HEK293 (cell line): ENCODE measurements around the gene DDX56.
A peak's percentile ranks its signal among the peaks of the same experiment; 100 is the strongest.

Experiments used
- CTCF ChIA-PET: fragments of 350-600 bp; formaldehyde crosslinking; extraction: SDS; loops from one replicate; lab custom pipeline; 2021; ENCODE audit warnings: antibody characterized with exemption; lab: Yijun Ruan, JAX
- POLR2A ChIA-PET: fragments of 300-600 bp; formaldehyde crosslinking; extraction: SDS; loops from one replicate; lab custom pipeline; 2020; ENCODE audit warnings: antibody characterized with exemption, inconsistent platforms; lab: Yijun Ruan, JAX
- H3K27ac ChIP-seq: fragments of 200-500 bp; sonication (Bioruptor generic); 2 replicates; pipeline ENCODE4 v1.5.1; 2014; ENCODE audit warnings: low read depth, low read length, control low read depth, inconsistent platforms; ENCODE audit errors: extremely low read depth
- H3K36me3 ChIP-seq, 2 experiments: fragments of 200-500 bp in 1 of 2; sonication (Bioruptor generic) in 1 of 2; 1 replicate in 1 of 2; 2 replicates in 1 of 2; pipeline ENCODE4 v1.5.1; 2014 to 2017; ENCODE audit warnings: inconsistent platforms in 2 of 2, low read length in 2 of 2; ENCODE audit not compliant: control insufficient read depth in 2 of 2, insufficient read depth in 1 of 2
- H3K4me1 ChIP-seq: fragments of 200-500 bp; sonication (Bioruptor generic); 2 replicates; pipeline ENCODE4 v1.5.1; 2014; ENCODE audit warnings: mild to moderate bottlenecking, low read length, inconsistent platforms; ENCODE audit not compliant: control insufficient read depth, insufficient read depth
- H3K4me3 ChIP-seq: 2 replicates; pipeline ENCODE4 v1.5.1; 2011; ENCODE audit warnings: low read depth, mild to moderate bottlenecking, control low read depth, low read length, moderate library complexity
- H3K9me3 ChIP-seq: fragments of 200-500 bp; sonication (Bioruptor generic); 2 replicates; pipeline ENCODE4 v1.5.1; 2014; ENCODE audit warnings: low read depth, low read length, inconsistent platforms; ENCODE audit not compliant: control insufficient read depth, insufficient read depth
- ELK4 ChIP-seq: IDR thresholded peaks from 2 replicates; pipeline ENCODE4 v1.6.1; 2011; ENCODE audit warnings: mild to moderate bottlenecking, low read depth, low read length, borderline replicate concordance
- GFI1B ChIP-seq: fragments of 450-650 bp; formaldehyde crosslinking; IDR thresholded peaks from 2 replicates; pipeline ENCODE4 v1.5.1; 2016; ENCODE audit warnings: missing biosample characterization, missing genetic modification characterization
- HOXA7 ChIP-seq: sonication (generic); formaldehyde crosslinking; IDR thresholded peaks from 2 replicates; pipeline ENCODE4 v1.8.1; 2022; ENCODE audit warnings: missing genetic modification reagents, borderline replicate concordance
- KLF7 ChIP-seq: fragments of 450-650 bp; formaldehyde crosslinking; IDR thresholded peaks from 2 replicates; pipeline ENCODE4 v1.5.1; 2016; ENCODE audit warnings: missing biosample characterization, missing genetic modification characterization, borderline replicate concordance
- ZEB2 ChIP-seq: fragments of 450-650 bp; formaldehyde crosslinking; IDR thresholded peaks from 2 replicates; pipeline ENCODE4 v1.5.1; 2016; ENCODE audit warnings: missing biosample characterization, missing genetic modification characterization
- ZIC2 ChIP-seq: fragments of 450-650 bp; formaldehyde crosslinking; IDR thresholded peaks from 2 replicates; pipeline ENCODE4 v1.5.1; 2016; ENCODE audit warnings: missing biosample characterization, missing genetic modification characterization
- ZNF10 ChIP-seq: fragments of 450-650 bp; formaldehyde crosslinking; IDR thresholded peaks from 2 replicates; pipeline ENCODE4 v1.5.1; 2017; ENCODE audit warnings: missing biosample characterization, missing genetic modification characterization
- ZNF157 ChIP-seq: fragments of 450-650 bp; formaldehyde crosslinking; IDR thresholded peaks from 2 replicates; pipeline ENCODE4 v1.5.1; 2016; ENCODE audit warnings: missing biosample characterization, missing genetic modification characterization
- ZNF248 ChIP-seq: fragments of 450-650 bp; formaldehyde crosslinking; IDR thresholded peaks from 2 replicates; pipeline ENCODE4 v1.5.1; 2017; ENCODE audit warnings: missing biosample characterization, missing genetic modification characterization
- ZNF341 ChIP-seq: fragments of 450-650 bp; formaldehyde crosslinking; IDR thresholded peaks from 2 replicates; pipeline ENCODE4; 2016; ENCODE audit warnings: low read depth, missing biosample characterization, missing genetic modification characterization
- ZNF501 ChIP-seq: fragments of 450-650 bp; formaldehyde crosslinking; IDR thresholded peaks from 2 replicates; pipeline ENCODE4 v1.5.1; 2016; ENCODE audit warnings: missing biosample characterization, missing genetic modification characterization
- ZNF549 ChIP-seq: fragments of 450-650 bp; IDR thresholded peaks from 2 replicates; pipeline ENCODE4 v1.5.1; 2018; ENCODE audit warnings: missing biosample characterization, missing genetic modification characterization, mild to moderate bottlenecking, inconsistent platforms, moderate library complexity
- ZNF610 ChIP-seq: fragments of 450-650 bp; formaldehyde crosslinking; IDR thresholded peaks from 2 replicates; pipeline ENCODE4 v1.5.1; 2016; ENCODE audit warnings: missing biosample characterization, missing genetic modification characterization, borderline replicate concordance
- ZNF623 ChIP-seq: fragments of 450-650 bp; formaldehyde crosslinking; IDR thresholded peaks from 2 replicates; pipeline ENCODE4 v1.5.1; 2016; ENCODE audit warnings: missing biosample characterization, missing genetic modification characterization
- ZNF624 ChIP-seq: fragments of 450-650 bp; formaldehyde crosslinking; IDR thresholded peaks from 2 replicates; pipeline ENCODE4 v1.5.1; 2017; ENCODE audit warnings: missing biosample characterization, missing genetic modification characterization
- ZNF670 ChIP-seq: fragments of 450-650 bp; formaldehyde crosslinking; IDR thresholded peaks from 2 replicates; pipeline ENCODE4 v1.5.1; 2016; ENCODE audit warnings: missing biosample characterization, missing genetic modification characterization, low read depth
- ZNF792 ChIP-seq: fragments of 450-650 bp; formaldehyde crosslinking; IDR thresholded peaks from 2 replicates; pipeline ENCODE4 v1.5.1; 2016; ENCODE audit warnings: missing biosample characterization, missing genetic modification characterization
- TF ChIP-seq, protein P1 (sequence below): fragments of 450-650 bp; formaldehyde crosslinking; IDR thresholded peaks from 2 replicates; pipeline ENCODE4 v1.5.1; 2016; ENCODE audit warnings: missing biosample characterization, missing genetic modification characterization
- TF ChIP-seq, protein P2 (sequence below): fragments of 450-650 bp; formaldehyde crosslinking; IDR thresholded peaks from 2 replicates; pipeline ENCODE4 v1.5.1; 2017; ENCODE audit warnings: missing biosample characterization, missing genetic modification characterization
- TF ChIP-seq, protein P3 (sequence below): fragments of 450-650 bp; IDR thresholded peaks from 2 replicates; pipeline ENCODE4 v1.5.1; 2018; ENCODE audit warnings: missing biosample characterization, mild to moderate bottlenecking, missing genetic modification characterization
- TF ChIP-seq, protein P4 (sequence below): fragments of 450-650 bp; formaldehyde crosslinking; IDR thresholded peaks from 2 replicates; pipeline ENCODE4 v1.5.1; 2017; ENCODE audit warnings: missing biosample characterization, missing genetic modification characterization

The DDX56 gene

GRCh38 chr7:44533301-44534055, 40.2 kb downstream of the DDX56 start:
- Histone ChIP-seq H3K27ac (no peak overlapping the region), H3K36me3 (no peaks in the 10 kb centered on the region), H3K4me1 (no peaks in the 10 kb centered on the region), H3K9me3 (no peaks in the 10 kb centered on the region), H3K4me3 (no peak overlapping the region)
- ChIA-PET POLR2A (no interaction called here), CTCF (interaction anchor here (0.7 to 2.6 kb wide), 15 partner anchors 9 to 90 kb away, joined by 3 to 27 read pairs (median 6); partner anchors contain the start of gene NUDCD3)
- TF ChIP-seq ZNF792 (tag by site-specific recombination) (no peak), HOXA7 (CRISPR knock-in tag) (no peak), ZIC2 (tag by site-specific recombination) (peak; percentile 76), ZNF341 (tag by site-specific recombination) (peak; percentile 54; the same call in 1 of the 2 replicates)

DNA sequence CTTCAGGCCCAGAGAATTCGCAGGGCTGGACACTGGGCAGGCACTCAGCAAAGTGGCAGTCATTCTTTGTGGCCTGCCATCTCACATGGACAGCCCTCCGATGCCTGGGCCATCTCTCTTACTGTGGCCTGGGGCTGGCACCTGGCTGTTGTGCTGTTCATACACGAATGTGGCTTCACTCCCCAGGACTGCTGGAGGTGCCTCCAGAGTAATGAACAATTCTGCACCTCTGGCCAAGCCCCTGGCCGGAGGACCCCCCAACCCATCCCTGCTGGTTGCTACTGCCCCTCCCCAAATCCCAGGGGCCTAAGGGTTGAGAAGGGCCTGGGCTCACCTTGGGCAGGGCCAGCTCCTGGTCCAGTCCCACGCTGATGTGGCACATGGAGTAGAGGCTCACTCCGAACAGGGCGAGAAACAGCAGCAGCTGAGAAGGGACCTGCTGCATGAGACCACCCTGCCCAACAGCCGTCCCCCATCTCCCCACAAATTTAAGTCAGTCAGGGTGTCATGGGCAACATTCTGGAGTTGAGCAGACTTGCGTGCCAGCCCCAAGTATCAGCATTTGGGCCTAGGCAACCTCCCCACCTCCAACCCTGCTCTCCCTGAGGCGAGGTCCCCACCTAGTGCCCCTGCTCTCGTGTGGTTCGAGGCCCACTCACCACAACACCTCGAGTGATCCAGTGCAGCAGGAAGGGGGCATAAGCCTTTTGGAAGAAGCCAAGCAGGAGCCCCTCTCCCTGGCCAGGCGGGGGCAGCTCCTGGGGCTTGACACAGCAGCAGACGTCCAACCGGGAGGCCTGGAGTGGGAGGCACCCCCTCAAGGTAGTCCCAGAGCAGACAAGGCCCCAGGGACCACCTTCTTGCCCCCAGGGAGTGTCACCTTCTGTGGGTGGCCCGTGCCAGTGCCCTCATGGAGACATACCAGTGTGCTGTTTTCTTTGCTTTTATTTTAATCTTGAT, 42.0 kb downstream of the DDX56 start:
- TF ChIP-seq, protein P1, sequence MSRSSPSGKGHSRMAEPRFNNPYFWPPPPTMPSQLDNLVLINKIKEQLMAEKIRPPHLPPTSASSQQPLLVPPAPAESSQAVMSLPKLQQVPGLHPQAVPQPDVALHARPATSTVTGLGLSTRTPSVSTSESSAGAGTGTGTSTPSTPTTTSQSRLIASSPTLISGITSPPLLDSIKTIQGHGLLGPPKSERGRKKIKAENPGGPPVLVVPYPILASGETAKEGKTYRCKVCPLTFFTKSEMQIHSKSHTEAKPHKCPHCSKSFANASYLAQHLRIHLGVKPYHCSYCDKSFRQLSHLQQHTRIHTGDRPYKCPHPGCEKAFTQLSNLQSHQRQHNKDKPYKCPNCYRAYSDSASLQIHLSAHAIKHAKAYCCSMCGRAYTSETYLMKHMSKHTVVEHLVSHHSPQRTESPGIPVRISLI (tag by site-specific recombination) = no peak
- no peak for TF ChIP-seq ZNF670 (tag by site-specific recombination)
- no peak for TF ChIP-seq ZNF501 (tag by site-specific recombination)
- TF ChIP-seq ZNF10 (tag by site-specific recombination) = no peak
- TF ChIP-seq ZNF248 (tag by site-specific recombination) = no peak
- no peak for TF ChIP-seq ELK4
- no peak for TF ChIP-seq ZNF549
- TF ChIP-seq, protein P2, sequence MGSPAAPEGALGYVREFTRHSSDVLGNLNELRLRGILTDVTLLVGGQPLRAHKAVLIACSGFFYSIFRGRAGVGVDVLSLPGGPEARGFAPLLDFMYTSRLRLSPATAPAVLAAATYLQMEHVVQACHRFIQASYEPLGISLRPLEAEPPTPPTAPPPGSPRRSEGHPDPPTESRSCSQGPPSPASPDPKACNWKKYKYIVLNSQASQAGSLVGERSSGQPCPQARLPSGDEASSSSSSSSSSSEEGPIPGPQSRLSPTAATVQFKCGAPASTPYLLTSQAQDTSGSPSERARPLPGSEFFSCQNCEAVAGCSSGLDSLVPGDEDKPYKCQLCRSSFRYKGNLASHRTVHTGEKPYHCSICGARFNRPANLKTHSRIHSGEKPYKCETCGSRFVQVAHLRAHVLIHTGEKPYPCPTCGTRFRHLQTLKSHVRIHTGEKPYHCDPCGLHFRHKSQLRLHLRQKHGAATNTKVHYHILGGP (tag by site-specific recombination) = no peak
- TF ChIP-seq, protein P3, sequence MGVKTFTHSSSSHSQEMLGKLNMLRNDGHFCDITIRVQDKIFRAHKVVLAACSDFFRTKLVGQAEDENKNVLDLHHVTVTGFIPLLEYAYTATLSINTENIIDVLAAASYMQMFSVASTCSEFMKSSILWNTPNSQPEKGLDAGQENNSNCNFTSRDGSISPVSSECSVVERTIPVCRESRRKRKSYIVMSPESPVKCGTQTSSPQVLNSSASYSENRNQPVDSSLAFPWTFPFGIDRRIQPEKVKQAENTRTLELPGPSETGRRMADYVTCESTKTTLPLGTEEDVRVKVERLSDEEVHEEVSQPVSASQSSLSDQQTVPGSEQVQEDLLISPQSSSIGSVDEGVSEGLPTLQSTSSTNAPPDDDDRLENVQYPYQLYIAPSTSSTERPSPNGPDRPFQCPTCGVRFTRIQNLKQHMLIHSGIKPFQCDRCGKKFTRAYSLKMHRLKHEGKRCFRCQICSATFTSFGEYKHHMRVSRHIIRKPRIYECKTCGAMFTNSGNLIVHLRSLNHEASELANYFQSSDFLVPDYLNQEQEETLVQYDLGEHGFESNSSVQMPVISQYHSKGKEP (tag by site-specific recombination) = no peak
- TF ChIP-seq KLF7 (tag by site-specific recombination) = no peak
- TF ChIP-seq, protein P4, sequence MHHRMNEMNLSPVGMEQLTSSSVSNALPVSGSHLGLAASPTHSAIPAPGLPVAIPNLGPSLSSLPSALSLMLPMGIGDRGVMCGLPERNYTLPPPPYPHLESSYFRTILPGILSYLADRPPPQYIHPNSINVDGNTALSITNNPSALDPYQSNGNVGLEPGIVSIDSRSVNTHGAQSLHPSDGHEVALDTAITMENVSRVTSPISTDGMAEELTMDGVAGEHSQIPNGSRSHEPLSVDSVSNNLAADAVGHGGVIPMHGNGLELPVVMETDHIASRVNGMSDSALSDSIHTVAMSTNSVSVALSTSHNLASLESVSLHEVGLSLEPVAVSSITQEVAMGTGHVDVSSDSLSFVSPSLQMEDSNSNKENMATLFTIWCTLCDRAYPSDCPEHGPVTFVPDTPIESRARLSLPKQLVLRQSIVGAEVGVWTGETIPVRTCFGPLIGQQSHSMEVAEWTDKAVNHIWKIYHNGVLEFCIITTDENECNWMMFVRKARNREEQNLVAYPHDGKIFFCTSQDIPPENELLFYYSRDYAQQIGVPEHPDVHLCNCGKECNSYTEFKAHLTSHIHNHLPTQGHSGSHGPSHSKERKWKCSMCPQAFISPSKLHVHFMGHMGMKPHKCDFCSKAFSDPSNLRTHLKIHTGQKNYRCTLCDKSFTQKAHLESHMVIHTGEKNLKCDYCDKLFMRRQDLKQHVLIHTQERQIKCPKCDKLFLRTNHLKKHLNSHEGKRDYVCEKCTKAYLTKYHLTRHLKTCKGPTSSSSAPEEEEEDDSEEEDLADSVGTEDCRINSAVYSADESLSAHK (tag by site-specific recombination) = no peak
- TF ChIP-seq ZEB2 (tag by site-specific recombination) = no peak
- no peak for TF ChIP-seq ZNF624 (tag by site-specific recombination)
- TF ChIP-seq HOXA7 (CRISPR knock-in tag) = no peak
- no peak for TF ChIP-seq ZNF623 (tag by site-specific recombination)
- TF ChIP-seq ZNF157 (tag by site-specific recombination) = no peak
- TF ChIP-seq ZNF610 (tag by site-specific recombination) = no peak
- TF ChIP-seq GFI1B (tag by site-specific recombination) = no peak
- Histone ChIP-seq H3K4me3 (no peak overlapping the region), H3K36me3 (no peaks in the 10 kb centered on the region), H3K4me1 (no peaks in the 10 kb centered on the region), H3K27ac (no peak overlapping the region), H3K9me3 (no peaks in the 10 kb centered on the region)
- CTCF ChIA-PET = interaction anchor here (0.7 kb wide), 1 partner anchor 212 kb away, joined by 4 read pairs; no protein-coding TSS in a partner anchor
- POLR2A ChIA-PET = no interaction called here
